KMS-11 (cell line): ENCODE results near the gene ADAMTS2.

Experiments used
- H2AFZ ChIP-seq: fragments of 200-600 bp; sonication (generic); 2 replicates; pipeline ENCODE4 v1.6.1; 2016; ENCODE audit warnings: antibody characterized with exemption, mixed run types, low read depth
- H3K27ac ChIP-seq: fragments of 200-600 bp; sonication (generic); 2 replicates; pipeline ENCODE4 v1.6.1; 2016; ENCODE audit warnings: mild to moderate bottlenecking, mixed run types
- H3K27me3 ChIP-seq: fragments of 200-600 bp; sonication (generic); 2 replicates; pipeline ENCODE4 v1.6.1; 2017; ENCODE audit warnings: mild to moderate bottlenecking, low read depth, mixed run types, moderate library complexity; ENCODE audit not compliant: insufficient read depth
- H3K36me3 ChIP-seq: fragments of 200-600 bp; sonication (generic); 2 replicates; pipeline ENCODE4 v1.6.1; 2017; ENCODE audit warnings: mild to moderate bottlenecking, mixed run types; ENCODE audit not compliant: insufficient read depth
- H3K4me1 ChIP-seq: fragments of 200-600 bp; sonication (generic); 2 replicates; pipeline ENCODE4 v1.6.1; 2016; ENCODE audit warnings: mild to moderate bottlenecking, low read depth, mixed run types; ENCODE audit not compliant: poor library complexity, severe bottlenecking
- H3K4me2 ChIP-seq: fragments of 200-600 bp; sonication (generic); 2 replicates; pipeline ENCODE4 v1.7.0; 2016; ENCODE audit warnings: mild to moderate bottlenecking, mixed run types
- H3K4me3 ChIP-seq: fragments of 200-600 bp; sonication (generic); IDR thresholded peaks from 2 replicates; pipeline ENCODE4 v1.6.1; 2017; ENCODE audit warnings: low read depth, low read length, mixed read lengths; ENCODE audit not compliant: insufficient read depth
- H3K79me2 ChIP-seq: fragments of 200-600 bp; sonication (generic); 2 replicates; pipeline ENCODE4 v1.6.1; 2016; ENCODE audit warnings: low read depth, mixed run types; ENCODE audit not compliant: insufficient read depth
- H3K9ac ChIP-seq: fragments of 200-600 bp; sonication (generic); 2 replicates; pipeline ENCODE4 v1.6.1; 2016; ENCODE audit warnings: mild to moderate bottlenecking, mixed run types
- H4K20me1 ChIP-seq: fragments of 200-600 bp; sonication (generic); 2 replicates; pipeline ENCODE4 v1.6.1; 2016; ENCODE audit warnings: mild to moderate bottlenecking, mixed run types; ENCODE audit not compliant: insufficient read depth
- TF ChIP-seq, protein P1 (sequence below): fragments of 200-600 bp; sonication (generic); conservative IDR thresholded peaks from 2 replicates; pipeline ENCODE4 v1.6.1; 2017; ENCODE audit warnings: low read depth, mild to moderate bottlenecking, antibody characterized with exemption, low read length, moderate library complexity, mixed read lengths

ADAMTS2 gene

DNA sequence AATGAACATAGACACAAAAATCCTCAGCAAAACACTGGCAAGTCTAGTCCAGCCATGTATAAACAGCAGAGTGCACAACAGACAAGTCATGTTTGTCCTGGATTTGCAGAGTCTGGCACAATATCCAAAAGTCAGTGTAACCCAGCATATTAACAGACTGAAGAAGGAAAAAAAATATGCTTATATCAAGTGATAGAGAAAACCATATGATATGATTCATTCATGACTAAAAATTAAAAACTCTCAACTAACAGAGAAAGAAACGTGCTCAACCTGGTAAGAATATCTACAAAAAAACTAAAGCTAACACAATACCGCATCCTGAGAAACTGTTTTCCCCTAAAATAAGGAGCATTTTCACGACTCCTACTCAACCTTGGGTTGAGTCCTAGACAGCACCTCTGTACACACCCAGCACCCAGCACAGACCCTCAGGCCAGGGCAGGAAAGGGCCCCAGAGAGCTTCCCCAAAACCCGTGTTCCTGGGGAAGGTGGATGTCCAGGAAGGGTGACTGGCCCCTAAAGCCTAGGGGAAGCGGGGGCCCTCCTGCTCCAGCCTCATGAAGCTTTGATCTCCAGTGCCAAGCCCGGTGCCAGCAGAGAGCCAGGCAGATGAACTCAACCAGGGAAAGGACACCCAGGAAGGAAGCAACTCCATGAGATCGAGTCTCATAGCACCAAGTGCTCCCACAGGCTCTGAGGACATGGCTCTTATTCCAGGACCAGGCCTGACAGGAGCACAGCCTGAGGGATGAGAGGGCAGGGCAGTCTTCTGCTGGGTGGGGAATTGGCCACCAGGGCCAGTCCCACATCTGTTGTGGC is 38.9 kb downstream of the ADAMTS2 start:
- no peak overlapping the region for H3K4me2 ChIP-seq
- no peak overlapping the region for H3K27ac ChIP-seq
- TF ChIP-seq, protein P1, sequence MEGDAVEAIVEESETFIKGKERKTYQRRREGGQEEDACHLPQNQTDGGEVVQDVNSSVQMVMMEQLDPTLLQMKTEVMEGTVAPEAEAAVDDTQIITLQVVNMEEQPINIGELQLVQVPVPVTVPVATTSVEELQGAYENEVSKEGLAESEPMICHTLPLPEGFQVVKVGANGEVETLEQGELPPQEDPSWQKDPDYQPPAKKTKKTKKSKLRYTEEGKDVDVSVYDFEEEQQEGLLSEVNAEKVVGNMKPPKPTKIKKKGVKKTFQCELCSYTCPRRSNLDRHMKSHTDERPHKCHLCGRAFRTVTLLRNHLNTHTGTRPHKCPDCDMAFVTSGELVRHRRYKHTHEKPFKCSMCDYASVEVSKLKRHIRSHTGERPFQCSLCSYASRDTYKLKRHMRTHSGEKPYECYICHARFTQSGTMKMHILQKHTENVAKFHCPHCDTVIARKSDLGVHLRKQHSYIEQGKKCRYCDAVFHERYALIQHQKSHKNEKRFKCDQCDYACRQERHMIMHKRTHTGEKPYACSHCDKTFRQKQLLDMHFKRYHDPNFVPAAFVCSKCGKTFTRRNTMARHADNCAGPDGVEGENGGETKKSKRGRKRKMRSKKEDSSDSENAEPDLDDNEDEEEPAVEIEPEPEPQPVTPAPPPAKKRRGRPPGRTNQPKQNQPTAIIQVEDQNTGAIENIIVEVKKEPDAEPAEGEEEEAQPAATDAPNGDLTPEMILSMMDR: no peak
- H2AFZ ChIP-seq: no peak overlapping the region
- H3K79me2 ChIP-seq: no peaks in the 10 kb centered on the region
- no peaks in the 10 kb centered on the region for H3K36me3 ChIP-seq
- no peaks in the 10 kb centered on the region for H3K27me3 ChIP-seq
- no peaks in the 10 kb centered on the region for H3K4me1 ChIP-seq
- H3K4me3 ChIP-seq: no peak overlapping the region
- no peak overlapping the region for H3K9ac ChIP-seq
- no peaks in the 10 kb centered on the region for H4K20me1 ChIP-seq

DNA sequence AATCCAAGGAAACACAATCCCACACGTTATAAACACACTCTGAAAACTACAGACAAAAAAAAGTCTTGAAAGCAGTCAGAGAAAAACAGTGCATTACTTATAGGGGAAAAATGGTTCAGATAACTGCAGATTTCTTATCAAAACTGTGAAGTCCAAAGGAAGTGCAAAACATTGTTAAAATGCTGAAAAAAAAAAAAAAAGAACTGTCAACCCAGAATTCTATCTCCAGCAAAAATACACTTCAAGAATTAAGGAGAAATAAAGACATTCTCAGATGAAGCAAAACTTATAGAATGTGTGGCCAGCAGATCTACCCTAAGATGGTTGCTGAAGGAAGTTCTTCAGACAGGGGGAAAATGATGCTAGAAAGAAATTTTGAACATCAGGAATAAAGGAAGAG is 40.4 kb downstream of the ADAMTS2 start:
- H3K4me2 ChIP-seq: no peak overlapping the region
- no peak overlapping the region for H3K27ac ChIP-seq
- H3K4me3 ChIP-seq: no peak overlapping the region
- no peaks in the 10 kb centered on the region for H3K79me2 ChIP-seq
- H4K20me1 ChIP-seq: no peaks in the 10 kb centered on the region
- TF ChIP-seq, protein P1: no peak
- no peak overlapping the region for H2AFZ ChIP-seq
- no peaks in the 10 kb centered on the region for H3K27me3 ChIP-seq
- H3K36me3 ChIP-seq: no peaks in the 10 kb centered on the region
- H3K9ac ChIP-seq: no peak overlapping the region
- no peaks in the 10 kb centered on the region for H3K4me1 ChIP-seq

DNA sequence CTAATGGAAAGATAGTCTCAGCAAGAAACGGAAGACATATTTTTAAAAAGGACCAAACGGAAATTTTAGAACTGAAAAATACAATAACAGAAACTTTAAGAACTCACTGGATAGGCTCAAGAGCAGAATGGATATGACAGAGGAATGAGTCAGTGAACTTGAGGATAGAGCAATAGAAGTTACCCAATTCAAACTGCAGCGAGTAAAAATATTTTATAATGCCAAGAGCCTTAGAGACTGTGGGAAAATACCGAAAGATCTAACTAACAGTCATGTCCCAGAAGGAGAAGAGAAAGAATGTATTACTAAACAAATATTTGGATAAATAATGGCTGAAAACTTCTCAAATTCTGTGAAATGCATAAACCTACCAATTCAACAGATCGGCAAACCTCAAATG is 40.8 kb downstream of the ADAMTS2 start:
- Histone ChIP-seq H3K4me3 (no peak overlapping the region), H3K4me2 (no peak overlapping the region), H4K20me1 (no peaks in the 10 kb centered on the region)

DNA sequence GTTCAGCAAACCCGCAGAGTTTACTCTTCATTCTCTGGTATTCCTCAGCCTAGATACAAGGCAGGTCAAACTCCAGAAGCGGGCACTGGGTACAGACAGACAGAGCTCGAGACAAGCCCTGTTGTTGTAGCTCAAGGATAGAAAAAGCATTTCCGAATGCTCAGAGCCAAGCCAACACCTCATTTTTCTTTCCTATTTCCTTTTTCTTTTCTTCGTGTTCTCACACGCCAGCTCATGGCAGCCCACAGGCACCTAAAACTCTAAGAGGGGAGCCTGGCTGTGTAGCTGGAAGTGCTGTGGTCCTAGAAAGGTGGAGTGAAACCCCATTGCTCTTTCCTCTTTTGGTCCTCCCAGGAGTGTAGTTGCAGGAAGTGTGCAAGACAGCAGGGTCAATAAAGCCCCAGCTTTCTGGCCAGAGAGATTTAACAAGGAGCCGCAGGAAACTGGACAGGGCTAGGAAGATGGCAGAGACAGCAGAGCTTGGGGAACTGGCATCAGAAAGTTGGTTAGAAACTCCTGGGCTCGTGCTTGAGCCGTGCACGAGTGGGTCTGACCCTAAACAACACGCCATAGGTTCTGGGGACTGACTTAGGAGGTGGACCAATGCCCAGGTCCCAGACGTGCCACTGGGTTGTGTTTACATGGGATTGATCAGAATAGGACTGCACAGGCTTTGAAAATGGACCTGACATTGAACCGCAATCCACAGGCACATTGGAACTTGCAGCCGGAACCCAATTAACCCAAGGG is 41.6 kb downstream of the ADAMTS2 start:
- no peaks in the 10 kb centered on the region for H3K27me3 ChIP-seq
- no peak overlapping the region for H2AFZ ChIP-seq
- no peak overlapping the region for H3K9ac ChIP-seq
- no peak overlapping the region for H3K4me3 ChIP-seq
- no peak overlapping the region for H3K27ac ChIP-seq
- H3K4me2 ChIP-seq: no peak overlapping the region
- no peaks in the 10 kb centered on the region for H3K4me1 ChIP-seq
- H3K36me3 ChIP-seq: no peaks in the 10 kb centered on the region
- no peaks in the 10 kb centered on the region for H3K79me2 ChIP-seq
- H4K20me1 ChIP-seq: no peaks in the 10 kb centered on the region
- TF ChIP-seq, protein P1: no peak

More for the DNA sequence above, 40.8 kb downstream of the ADAMTS2 start:
- no peaks in the 10 kb centered on the region for H3K4me1 ChIP-seq
- TF ChIP-seq, protein P1: no peak
- no peaks in the 10 kb centered on the region for H3K79me2 ChIP-seq
- H3K36me3 ChIP-seq: no peaks in the 10 kb centered on the region
- no peak overlapping the region for H3K27ac ChIP-seq
- H2AFZ ChIP-seq: no peak overlapping the region
- H3K27me3 ChIP-seq: no peaks in the 10 kb centered on the region
- H3K9ac ChIP-seq: no peak overlapping the region
